HG03095 (cell line): ENCODE results near the gene NUP35.

Source experiments
- ATAC-seq: cut with Tn5 transposase; IDR thresholded peaks from one replicate; pipeline ENCODE4 v1.9.1; 2021; ENCODE audit warnings: moderate library complexity; ENCODE audit not compliant: unreplicated experiment

The NUP35 gene

DNA sequence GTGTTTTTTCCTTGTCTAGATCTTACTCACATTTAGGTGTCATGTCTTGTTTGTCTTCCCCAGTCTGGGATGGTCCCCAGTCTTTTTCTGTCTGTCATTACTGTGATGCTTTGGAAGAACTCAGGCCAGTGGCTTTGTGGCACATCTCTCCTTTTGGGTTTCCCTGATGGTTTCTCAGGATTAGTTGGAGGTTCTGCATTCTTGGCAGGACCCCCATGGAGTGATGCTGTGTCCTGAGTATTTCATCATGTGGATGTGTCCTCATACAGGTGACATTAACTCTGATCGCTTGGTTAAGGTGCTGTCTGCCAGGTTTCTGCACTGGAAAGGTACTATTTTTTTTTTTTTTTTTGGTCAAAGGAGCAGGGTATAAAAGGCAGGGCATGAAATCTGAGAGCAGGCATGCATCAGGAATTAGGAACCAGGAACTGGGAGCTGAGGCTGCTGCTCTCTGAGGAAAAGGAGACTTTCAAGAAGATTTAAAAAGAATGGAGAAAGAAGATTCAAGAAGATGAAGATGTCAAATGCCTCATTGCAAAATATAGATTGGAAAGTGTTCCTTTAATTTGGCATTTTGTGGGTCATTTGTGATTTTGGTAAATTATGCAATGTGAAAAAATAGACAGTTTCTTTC lies 85.3 kb downstream of the NUP35 start:
- ATAC-seq = no peak
